Measurements from ENCODE around the gene PUM2. TPM values are rescaled to one million over a fixed set of nuclear protein-coding genes. Genes with fewer than 3 reads are reported as not detected.
A peak's percentile ranks its signal among the peaks of the same experiment; 100 is the strongest.

PUM2 gene
- total RNA-seq, 4 donors from 2014 or later, result 62.0 to 78.2 (median 73.5) TPM

GRCh38 chr2:20217041-20217970, 133.3 kb downstream of the PUM2 start:
- Histone ChIP-seq H3K4me3 (no peak overlapping the region), H3K27me3 (no peaks in the 10 kb centered on the region), H3K4me1 (peaks cover 0 to 13% (median 2%) of the 10 kb centered on the region in 4 donors), H3K9me3 (no peaks in the 10 kb centered on the region), H3K27ac (no peak overlapping the region), H3K36me3 (no peaks in the 10 kb centered on the region)
- 89 to 93% methylated on average over 21 of the region's 21 CpGs for WGBS, 2 donors
- no peak for DNase-seq (ENCODE audit: low spot score in 2 of 2)
- no peak for TF ChIP-seq CTCF (IDR thresholded peaks at IDR 0.05)
- TF ChIP-seq EP300 (IDR thresholded peaks at IDR 0.05), result no peak
- no peak for TF ChIP-seq POLR2A (IDR thresholded peaks at IDR 0.05)

GRCh38 chr2:20216130-20217025, 134.3 kb downstream of the PUM2 start:
- Histone ChIP-seq H3K4me1 (peaks cover 0 to 13% (median 2%) of the 10 kb centered on the region in 4 donors), H3K27me3 (no peaks in the 10 kb centered on the region), H3K9me3 (no peaks in the 10 kb centered on the region), H3K27ac (peak overlapping the region in 1 of 4 donors; percentile 14), H3K36me3 (no peaks in the 10 kb centered on the region), H3K4me3 (no peak overlapping the region)
- 88 to 90% methylated on average over 22 of the region's 22 CpGs for WGBS, 2 donors
- no peak for TF ChIP-seq POLR2A (IDR thresholded peaks at IDR 0.05)
- TF ChIP-seq CTCF (IDR thresholded peaks at IDR 0.05), result no peak
- no peak for TF ChIP-seq EP300 (IDR thresholded peaks at IDR 0.05)
- no peak for DNase-seq (ENCODE audit: low spot score in 2 of 2)

- no peak for TF ChIP-seq EP300 (IDR thresholded peaks at IDR 0.05)
- no peak for TF ChIP-seq POLR2A (IDR thresholded peaks at IDR 0.05)
- no peak for TF ChIP-seq CTCF (IDR thresholded peaks at IDR 0.05)
- WGBS, 2 donors, result 93 to 94% methylated on average over 11 to 13 of the region's 13 CpGs
- Histone ChIP-seq H3K4me1 (peaks cover 0 to 13% (median 2%) of the 10 kb centered on the region in 4 donors), H3K27ac (peak overlapping the region in 1 of 4 donors; percentile 36), H3K9me3 (no peaks in the 10 kb centered on the region), H3K27me3 (no peaks in the 10 kb centered on the region), H3K4me3 (no peak overlapping the region), H3K36me3 (no peaks in the 10 kb centered on the region)
- no peak for DNase-seq (ENCODE audit: low spot score in 2 of 2)
Observed at GRCh38 chr2:20215183-20216040, 135.2 kb downstream of the PUM2 start.

- H3K27me3 ChIP-seq, result no peaks in the 10 kb centered on the region
- no peaks in the 10 kb centered on the region for H3K9me3 ChIP-seq
- H3K4me1 ChIP-seq, result peaks cover 0 to 13% (median 2%) of the 10 kb centered on the region in 4 donors
- no peak for DNase-seq (ENCODE audit: low spot score in 2 of 2)
- H3K4me3 ChIP-seq, result no peak overlapping the region
- 79 to 100% methylated on average over 2 of the region's 2 CpGs for WGBS, 2 donors
- H3K36me3 ChIP-seq, result no peaks in the 10 kb centered on the region
- no peak for TF ChIP-seq EP300 (IDR thresholded peaks at IDR 0.05)
- TF ChIP-seq POLR2A (IDR thresholded peaks at IDR 0.05), result no peak
- no peak for TF ChIP-seq CTCF (IDR thresholded peaks at IDR 0.05)
- peak overlapping the region in 1 of 4 donors; percentile 36 for H3K27ac ChIP-seq
Observed at GRCh38 chr2:20214566-20215182, 136.0 kb downstream of the PUM2 start.

Data from tibial nerve (tissue), 4 donors.